ENCODE data around the gene E4F1.

Gene E4F1

DNA sequence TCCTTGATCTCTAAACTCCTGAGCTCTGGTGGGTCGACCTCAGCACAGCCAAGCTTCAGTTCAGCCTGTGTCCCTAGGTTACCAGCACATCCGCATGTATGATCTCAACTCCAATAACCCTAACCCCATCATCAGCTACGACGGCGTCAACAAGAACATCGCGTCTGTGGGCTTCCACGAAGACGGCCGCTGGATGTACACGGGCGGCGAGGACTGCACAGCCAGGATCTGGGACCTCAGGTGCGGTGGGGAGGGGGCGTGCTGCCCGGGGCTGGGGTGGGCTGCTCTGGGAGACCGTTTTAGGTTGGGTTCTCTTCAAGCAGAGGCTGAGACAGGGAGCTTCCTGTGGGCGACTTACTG is 17.0 kb upstream of the E4F1 start:
- no peak for DNase-seq (ENCODE audit: low read depth in 2 of 2)

DNA sequence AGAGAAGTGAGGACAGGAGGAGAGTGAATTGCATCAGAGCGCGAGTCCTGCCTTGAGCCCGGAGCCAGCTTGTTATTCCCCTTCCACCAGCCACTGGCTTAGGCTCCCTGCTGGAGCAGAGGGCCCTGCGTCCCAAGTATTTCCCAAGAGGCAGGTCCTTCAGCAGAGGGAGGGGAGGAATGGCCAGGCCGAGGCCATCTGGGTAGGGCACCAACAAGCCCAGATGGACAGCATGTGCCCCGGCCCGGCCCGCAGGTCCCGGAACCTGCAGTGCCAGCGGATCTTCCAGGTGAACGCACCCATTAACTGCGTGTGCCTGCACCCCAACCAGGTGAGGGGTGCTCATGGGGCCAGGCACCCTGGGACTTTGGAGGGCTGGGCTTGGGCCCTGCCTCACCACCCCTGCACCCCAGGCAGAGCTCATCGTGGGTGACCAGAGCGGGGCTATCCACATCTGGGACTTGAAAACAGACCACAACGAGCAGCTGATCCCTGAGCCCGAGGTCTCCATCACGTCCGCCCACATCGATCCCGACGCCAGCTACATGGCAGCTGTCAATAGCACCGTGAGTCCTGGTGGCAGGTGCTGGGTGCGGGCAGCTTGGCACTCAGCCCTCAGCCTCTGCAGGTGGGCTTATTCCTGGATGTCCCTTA is 16.5 kb upstream of the E4F1 start:
- no peak for DNase-seq (ENCODE audit: low read depth in 2 of 2)

DNA sequence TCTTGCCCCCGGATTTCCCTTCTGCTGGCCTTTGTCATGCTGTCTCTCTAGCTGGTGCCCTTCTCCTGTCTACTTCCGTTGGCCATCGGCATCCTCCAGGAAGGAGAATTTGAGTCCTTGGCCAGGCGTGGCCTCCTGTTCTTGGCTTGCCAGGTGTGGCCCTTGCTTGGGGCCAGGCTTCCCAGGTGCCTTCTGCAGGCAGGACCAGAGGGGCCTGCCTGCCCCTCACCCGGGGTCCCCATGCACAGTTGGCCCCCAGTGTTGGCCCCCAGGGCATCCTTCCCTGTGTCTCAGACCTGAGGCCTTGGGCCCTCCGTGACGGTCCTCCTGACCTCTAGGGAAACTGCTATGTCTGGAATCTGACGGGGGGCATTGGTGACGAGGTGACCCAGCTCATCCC is 15.5 kb upstream of the E4F1 start:
- no peak for DNase-seq (ENCODE audit: low read depth in 2 of 2)

DNA sequence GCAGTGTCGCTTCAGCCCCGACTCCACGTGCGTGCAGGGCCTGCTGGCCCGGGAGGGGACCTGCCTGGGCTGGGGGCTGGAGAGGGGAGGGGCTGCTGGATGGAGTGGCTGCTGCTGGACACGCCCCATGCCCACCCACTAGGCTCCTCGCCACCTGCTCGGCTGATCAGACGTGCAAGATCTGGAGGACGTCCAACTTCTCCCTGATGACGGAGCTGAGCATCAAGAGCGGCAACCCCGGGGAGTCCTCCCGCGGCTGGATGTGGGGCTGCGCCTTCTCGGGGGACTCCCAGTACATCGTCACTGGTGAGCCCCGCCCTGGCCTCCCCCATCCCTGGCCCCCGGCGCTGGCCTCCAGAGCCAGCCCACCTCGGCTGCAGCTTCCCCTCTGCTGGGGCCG is 15.1 kb upstream of the E4F1 start:
- no peak for DNase-seq (ENCODE audit: low read depth in 2 of 2)

DNA sequence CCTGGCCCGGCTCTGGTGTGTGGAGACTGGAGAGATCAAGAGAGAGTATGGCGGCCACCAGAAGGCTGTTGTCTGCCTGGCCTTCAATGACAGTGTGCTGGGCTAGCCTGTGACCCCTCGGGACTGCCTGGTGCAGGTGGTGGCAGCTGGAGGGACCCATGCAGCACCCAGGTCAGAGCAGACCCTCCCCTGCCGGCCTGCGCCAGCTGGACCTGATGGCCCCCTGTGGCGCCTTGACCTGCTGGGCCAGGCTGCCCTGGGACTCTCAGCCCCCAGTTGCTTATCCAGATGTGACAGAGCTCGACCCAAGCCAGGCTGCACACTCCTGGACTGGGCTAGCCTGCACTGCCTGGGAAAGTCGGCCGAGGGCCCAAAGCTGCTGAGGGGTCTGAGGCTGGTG is 14.6 kb upstream of the E4F1 start:
- no peak for DNase-seq (ENCODE audit: low read depth in 2 of 2)

DNA sequence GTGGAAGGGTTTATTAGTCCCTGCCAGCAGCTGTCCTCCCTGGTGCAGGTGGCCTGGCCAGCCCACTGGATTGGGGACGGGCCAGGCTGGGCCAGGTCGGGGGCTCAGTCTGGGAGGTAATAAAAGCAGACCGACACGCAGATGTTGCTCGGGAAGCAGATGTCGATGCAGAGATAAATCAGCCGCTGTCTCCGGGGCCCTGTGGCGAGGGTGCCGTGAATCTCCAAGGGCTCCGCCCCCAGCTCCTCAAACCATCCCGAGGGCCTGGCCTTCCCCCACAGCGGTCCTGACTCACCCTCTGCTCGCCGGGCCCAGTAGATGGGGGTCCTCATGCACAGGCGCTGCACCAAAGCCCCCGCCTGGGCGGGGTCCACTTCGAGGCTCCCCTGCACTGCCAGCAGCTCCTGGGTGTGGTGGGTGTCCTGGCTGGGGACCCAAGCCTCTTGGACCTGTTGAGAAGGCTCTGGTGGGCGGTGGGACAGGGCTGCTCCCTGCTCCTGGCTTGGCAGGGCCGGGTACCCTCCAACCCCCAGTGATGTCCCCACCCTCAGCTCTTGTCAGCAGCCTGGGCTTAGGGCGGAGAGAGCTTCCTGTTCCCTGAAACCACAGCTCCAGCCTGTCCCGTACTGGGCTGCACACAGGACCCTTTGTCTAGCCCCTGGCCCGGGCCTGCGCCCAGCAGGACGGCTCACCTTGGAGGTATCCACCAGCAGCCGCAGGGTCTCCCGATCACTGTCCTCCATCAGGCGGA is 14.0 kb upstream of the E4F1 start:
- DNase-seq (ENCODE audit: low read depth in 2 of 2), result no peak

DNA sequence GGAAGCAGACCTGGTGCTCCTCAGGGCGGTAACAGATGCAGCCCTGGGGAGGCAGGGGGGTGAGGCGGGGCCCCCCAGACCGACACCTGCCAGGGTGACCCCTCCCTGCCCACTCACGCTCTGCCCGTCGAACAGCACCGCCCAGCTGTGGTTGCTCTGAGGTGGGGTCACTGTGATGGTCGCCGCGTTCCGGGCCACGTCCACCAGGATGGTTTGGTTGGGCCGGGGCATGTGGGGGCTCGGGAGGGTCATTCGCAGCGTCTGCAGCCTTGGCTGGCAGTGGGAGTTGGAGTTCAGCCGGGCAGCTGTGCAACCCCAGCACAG is 13.4 kb upstream of the E4F1 start:
- no peak for DNase-seq (ENCODE audit: low read depth in 2 of 2)

DNA sequence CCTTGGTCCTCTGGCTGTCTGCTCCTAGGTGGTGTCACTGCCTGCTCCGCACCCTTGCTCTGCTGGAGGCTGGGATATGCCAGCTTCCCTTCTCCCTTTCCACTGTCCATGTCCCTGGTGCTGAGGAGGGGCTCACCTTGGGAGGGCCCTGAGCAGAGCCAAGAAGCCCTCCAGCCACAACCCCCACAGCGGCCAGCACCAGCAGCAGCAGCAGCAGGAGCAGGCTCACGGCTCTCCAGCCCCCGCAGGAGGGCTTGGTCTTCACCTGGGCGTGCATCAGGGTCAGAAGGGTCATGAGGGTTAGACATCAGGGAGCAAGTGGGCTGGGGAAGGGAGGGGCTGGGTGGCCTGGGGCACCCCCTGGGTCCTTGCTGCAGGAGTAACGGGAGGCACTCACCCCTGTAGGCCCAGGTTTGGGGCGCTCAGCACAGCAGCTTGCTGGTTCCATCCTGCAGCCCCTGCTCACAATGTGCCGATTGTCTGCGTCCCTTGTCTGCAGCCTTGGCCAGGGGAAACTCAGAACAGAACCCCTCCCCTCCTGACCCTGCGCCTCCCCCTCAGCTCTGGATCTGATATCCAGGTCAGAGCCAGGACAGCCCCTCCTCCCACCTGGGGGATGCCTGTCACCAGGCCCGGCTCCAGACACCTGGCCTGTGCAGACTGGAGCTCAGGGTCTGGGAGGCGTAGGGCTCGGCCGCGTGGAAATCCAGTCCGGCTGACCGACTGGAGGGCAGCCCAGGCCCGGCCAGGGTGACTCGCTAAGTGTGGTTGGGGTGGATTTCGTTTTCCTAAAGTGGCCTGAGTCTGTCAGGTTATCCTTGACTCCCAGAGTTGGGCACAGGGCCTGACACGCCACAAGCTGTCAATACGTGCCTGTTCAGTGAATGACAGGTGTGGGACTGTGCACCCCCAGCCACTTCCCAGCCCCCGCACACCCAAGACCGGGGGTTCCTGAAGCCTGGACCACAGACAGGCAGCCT is 12.7 kb upstream of the E4F1 start, which contains the start of gene BRICD5:
BRICD5 (minus strand) TSS at position 478 of the 980 bp plus-strand sequence; CDS start at position 448, 30 bp downstream.
- no peak for DNase-seq (ENCODE audit: low read depth in 2 of 2)

DNA sequence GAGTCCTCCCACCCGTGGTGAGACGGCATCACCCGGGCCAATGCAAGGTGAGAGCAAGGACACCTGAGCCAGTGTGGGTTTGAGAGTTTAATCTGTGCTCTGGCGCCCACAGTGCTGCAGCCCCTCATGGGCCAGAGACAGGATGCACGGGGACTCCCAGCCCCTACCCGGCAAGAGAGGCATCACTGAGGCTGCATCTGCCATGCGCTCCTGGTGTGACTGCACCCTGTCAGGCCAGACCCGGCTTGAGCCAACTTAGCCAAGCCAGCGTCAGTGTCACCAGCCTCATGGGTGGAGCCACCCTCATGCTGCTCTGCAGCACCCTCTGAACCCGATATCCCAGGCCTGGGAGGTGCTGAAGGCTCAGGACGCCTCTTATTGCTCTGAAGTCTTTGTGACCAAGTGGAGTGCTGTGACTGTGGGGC is 11.5 kb upstream of the E4F1 start:
- no peak for DNase-seq (ENCODE audit: low read depth in 2 of 2)

DNA sequence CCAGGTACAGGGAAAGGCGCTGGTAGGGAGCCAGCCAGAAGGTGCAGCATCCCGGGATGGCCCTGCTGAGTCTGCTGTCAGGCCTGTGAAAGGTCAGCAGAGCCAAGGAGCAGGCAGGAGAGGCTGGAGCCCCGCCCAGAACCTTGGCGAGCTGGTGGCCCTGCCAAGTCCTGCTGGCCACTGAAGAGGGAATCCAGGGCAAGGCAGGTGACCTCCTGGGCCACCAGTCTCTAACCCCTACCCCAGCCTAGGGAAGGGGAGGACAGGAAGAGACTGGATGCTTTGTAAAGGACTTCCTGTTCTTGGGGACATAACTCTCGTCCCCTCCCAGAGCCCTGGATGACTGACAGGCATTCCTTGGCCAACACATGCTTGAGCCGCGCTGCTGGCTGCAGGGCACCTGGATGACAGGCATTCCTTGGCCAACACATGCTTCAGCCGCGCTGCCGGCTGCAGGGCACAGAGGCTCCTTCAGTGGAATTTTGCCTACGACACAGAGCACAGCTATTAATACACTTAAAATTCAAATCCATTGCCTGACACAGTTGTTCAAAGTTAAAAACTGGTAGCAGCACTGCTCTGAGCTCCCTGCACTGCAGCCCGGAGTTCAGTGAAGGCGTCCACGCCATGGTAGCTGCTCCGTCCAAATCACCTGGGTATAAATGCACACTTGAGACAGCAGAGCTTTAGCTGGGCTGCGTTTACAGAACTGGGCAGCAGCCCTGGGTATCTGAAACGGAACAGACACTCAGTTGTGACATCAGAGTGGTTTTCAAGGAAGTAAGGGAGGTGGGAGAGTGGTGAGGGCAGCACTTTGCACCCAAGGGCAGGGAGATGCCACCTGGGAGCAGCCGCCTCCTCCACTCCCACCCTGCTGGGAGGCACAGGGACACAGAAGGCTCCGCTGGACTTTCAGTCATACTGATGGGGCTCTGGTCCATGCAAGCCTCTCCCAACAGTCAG is 10.7 kb upstream of the E4F1 start:
- DNase-seq (ENCODE audit: low read depth in 2 of 2), result no peak

DNA sequence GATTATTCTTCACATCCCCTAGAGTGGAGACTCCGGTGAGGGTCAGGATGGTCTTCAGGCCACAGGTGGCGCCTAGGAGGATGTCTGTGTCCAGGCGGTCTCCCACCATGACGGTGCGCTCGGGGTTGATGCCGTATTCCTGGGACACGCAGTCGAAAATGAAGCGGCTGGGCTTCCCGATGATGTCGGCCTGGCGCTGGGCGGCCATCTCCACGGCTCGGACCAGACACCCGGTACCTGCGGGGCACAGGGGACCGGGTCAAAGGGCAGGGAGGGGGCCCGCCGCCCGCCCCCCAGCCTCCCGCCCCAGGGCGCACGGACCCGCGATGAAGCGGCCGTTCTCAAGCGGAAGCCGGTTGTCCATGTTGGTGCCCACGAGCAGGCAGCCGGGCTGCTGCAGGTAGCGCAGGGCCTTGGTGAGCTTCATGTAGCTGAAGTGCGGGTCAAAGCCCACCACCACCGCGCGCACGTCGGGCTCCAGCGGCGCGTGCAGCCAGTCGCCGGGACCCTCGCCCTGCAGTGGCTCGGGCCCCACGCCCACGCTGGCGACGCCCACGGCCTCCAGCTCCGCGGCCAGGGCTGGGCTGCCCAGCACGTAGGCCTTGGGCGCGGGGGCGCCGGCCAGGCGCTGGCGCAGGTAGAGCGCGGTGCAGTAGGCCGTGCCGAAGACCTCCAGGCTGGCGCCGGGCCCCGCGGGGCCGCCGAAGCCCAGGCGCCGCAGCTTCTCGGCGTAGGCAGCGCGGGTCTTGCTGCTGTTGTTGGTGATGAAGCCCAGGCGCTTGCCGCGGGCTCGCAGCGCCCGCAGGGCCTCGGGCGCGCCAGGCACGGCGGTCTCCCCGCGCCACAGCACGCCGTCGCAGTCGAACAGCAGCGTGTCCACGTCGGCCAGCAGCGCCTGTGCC is 9.3 kb upstream of the E4F1 start:
- no peak for DNase-seq (ENCODE audit: low read depth in 2 of 2)

DNA sequence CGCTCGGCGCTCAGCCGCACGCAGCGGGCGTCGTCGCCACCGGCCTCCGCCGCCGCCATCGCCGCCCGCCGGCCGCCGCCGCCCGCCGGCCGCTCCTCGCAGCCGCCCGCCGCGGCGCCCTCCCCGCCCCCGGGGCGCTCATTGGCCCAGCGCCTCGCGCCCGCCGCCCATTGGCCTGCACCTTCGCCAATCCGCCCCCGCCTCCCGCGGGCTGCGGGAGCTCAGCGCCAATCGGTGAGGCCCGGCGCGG is 8.7 kb upstream of the E4F1 start, which contains the start of gene PGP:
PGP (minus strand) TSS at position 122 of the 250 bp plus-strand sequence; CDS start at position 59, 63 bp downstream.
- DNase-seq (ENCODE audit: low read depth in 2 of 2), result no peak

DNA sequence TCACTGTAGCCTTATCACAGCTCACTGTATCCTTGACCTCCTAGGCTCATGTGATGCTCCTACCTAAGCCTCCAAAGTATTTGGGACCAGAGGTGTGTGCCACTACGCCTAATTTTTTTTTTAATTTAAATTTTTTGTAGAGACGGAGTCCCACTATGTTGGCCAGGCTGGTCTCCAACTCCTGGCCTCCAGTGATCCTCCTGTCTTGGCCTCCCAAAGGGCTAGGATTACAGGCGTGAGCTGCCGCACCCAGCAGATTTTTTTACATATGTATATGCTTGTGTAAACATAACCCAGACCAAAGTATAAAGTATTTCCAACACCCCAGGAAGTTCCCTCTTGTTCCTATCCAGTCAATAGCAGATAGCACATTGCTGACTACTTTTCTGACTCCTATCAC is 7.1 kb upstream of the E4F1 start:
- DNase-seq (ENCODE audit: low read depth in 2 of 2), result no peak

DNA sequence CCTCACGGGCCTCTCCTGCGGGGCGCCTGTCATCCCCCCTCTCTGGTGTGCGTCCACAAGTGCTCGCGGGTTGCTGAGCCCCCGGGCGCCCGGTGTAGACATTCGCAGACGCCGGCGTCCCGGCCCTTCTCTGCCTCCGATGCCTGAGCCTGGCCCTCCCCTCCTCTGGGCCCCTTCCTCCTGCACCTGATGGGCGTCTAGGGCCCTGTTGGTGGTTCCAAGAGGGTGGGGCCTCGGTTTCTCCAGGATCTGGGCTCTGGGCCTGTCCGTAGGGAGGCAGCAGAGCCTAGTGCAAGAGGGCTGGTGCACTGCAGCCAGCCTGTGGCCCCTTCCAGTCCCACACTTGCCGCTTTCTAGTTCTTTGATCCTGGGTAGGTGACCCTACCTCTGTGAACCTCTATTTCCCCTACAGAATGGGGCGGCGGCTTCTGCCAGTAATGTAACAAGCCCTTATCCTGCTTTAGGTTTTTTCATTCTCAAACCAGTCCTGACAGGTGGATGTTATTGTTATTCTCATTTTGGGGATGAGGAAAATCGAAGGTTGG is 623 bp downstream of the E4F1 start:
- DNase-seq (ENCODE audit: low read depth in 2 of 2), result no peak

DNA sequence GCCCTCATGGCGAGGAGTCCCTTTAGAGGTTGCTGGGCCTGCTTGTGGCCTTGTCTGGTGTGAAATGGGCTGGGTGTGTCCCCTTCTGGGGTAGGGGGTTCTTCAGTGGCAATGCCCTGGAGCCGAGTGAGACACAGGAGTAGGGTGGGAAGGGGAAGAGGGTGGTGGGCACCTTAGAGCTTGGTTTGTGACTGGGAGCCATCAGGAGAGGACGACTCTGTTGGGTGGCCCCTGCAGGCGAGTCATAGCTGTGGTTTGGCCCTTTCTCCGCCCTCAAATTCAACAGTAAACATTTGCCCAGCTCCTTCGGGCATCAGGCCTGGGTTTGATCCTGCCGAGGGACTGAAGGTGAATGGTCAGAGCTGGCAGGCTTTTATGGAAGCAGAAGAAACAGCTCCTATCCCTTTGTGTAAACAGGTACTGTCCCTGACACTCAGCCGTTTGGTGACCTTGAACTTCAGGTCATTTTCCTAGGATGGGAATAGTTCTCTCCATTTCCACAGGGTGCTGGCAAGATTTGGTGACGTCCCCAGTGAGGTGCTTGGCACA is 2.9 kb downstream of the E4F1 start:
- no peak for DNase-seq (ENCODE audit: low read depth in 2 of 2)

DNA sequence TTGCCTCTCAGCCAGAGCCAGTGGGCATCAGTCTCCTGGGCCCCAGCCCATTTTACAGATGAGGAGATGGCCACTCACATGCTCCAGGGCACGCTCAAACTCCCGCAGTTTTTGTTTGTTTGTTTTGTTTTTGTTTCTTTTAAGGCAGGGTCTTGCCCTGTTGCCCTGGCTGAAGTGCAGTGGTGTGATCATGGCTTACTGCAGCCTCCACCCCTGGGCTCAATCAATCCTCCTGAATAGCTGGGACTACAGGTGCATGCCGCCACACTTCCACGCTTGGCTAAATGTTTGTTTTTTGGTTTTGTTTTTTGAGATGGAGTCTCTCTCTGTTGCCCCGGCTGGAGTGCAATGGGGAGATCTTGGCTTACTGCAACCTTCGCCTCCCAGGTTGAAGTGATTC is 3.5 kb downstream of the E4F1 start:
- DNase-seq (ENCODE audit: low read depth in 2 of 2), result no peak

DNA sequence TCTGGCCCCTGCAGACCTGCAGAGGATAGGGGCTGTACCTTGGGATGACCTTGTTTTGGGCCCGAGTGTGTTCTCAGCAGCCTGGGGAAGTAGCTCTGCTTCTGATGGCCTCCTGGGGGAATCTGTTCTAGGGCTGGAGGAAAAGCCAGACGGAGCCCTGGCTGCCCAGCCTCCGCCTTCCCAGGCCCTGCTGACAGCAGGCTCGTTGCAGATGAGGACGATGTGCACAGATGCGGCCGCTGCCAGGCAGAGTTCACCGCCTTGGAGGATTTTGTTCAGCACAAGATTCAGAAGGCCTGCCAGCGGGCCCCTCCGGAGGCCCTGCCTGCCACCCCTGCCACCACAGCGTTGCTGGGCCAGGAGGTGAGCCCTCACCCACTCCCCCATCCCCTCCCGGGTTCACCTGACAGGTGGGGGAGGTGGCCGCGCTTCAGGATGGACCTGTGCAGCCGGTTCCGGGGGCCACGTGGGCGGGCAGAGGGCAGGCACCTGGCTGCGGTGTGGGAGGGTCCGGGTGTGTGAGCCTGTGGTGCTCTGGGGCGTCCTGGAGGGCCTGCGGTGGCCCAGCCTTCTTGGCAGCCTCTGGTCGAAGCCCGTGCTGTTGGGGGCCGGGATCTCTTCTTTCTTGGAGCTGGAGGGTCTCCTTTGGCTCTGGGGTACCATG is 4.9 kb downstream of the E4F1 start:
- DNase-seq (ENCODE audit: low read depth in 2 of 2), result no peak

DNA sequence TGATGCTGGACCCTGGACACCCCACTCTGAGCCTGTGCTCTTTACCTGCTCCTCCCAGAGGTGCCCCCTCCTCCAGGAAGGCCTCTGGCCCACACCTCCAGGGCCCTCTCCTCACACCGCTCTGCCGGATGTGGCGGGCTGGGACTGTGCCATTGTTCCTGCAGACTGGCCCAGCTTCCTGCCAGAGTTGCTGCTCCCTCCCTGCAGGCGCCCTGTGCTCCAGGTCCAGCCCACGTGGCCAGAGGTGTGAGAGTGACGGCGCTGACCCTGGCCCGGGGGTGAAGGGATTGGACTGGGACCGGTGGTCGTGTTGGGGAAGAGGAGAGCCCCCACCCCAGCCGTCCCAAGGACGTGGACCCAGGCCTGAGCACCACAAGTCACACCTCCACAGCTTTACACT is 5.7 kb downstream of the E4F1 start:
- DNase-seq (ENCODE audit: low read depth in 2 of 2), result no peak

DNA sequence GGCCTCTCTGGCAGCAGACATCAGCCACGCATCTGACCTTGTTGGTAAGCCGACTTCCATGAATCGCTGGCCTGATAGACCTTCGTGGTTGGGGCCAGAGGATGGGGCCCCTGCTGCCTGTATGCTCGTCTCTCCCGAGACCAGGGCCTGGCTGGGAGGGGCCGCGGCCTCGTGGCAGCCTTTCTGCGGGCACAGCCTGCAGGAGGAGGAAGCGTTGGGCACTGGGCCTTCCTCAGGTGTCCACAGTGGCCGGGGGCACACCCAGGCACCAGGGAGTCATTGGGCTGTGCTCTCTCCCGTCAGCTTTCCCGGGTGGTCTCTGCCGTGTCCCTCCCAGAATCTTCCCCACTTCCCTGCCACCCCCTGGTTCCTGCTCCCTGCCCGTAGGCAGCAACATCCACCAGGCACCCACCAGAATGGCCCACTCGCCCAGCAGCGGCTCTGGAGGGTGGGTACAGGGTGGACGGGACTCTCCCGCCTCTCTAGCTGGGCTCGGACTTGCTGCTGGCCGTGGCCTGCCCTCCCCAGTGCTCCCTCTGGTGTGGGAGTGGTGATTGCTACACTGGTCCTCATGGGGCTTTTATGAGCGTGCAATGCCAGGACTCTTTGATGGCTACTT is 6.3 kb downstream of the E4F1 start:
- DNase-seq (ENCODE audit: low read depth in 2 of 2), result no peak
